ENCODE results near the gene NFX1.

Gene NFX1

DNA sequence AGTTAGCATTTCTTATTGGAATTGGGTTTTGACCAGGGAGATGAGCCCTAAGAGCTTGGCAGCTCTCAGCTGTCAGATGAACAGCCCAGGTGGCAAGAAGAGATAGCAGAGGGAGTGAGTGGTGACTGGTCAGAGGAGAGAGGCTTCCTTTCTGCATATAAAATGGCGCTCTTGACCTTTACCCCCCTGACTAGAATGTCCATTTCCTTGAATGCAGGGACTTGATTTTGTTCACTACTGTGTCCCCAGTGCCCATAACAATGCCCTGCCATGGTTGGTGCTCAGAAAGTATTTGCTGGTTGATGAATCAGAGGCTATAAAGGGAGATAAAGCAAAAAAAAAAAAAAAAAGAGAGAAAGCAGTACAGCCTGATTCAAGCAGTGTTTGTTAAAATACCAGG lies 18.3 kb upstream of the NFX1 start:
- no peaks in the 10 kb centered on the region for H3K9me3 ChIP-seq (ENCODE audit: control insufficient read depth, low read length)
- H3K36me3 ChIP-seq (ENCODE audit: control insufficient read depth, insufficient read depth, low read length), result no peaks in the 10 kb centered on the region
- peaks cover 10% of the 10 kb centered on the region for H3K4me1 ChIP-seq (ENCODE audit: control insufficient read depth, insufficient read depth, low read length)
- no peak overlapping the region for H3K4me3 ChIP-seq (ENCODE audit: low read length)
- no peak overlapping the region for H3K9ac ChIP-seq (ENCODE audit: low read length)
- no peaks in the 10 kb centered on the region for H3K27me3 ChIP-seq (ENCODE audit: control insufficient read depth, insufficient read depth, low read length)

DNA sequence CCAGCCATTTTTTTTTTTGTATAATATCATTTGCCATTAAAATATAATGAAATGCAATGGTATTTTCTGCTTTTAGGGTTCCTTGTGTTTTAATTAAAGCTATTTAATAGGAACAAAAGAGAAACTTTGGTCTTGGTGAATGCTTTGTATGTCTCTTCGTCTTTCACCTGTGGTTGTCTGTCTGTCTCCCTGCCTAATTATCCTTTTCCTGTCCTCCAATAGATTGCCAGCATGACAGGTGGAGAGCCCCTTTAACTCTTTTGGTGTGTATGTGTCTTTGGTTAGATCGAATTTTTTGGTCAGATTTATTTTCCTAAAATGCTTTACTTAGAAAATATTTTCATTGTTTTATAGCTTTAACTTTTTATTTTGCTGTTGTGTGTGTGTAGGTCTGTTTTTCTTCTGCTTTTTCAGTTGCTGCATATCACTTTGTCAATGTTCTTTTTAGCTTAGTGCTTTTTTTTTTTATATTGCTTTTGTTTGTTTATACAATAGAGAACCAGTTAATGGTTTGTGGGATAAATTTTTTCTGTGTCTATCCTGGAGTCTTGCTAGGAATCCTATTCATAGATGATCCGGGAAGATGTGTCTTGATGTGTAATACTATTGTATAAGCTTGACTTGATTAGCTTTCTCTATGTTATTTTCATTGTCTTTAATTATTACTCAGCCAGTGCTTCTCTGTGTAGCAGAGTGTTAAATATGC lies 16.9 kb upstream of the NFX1 start:
- Histone ChIP-seq H3K4me3 (ENCODE audit: low read length) (no peak overlapping the region), H3K9ac (ENCODE audit: low read length) (no peak overlapping the region), H3K27me3 (ENCODE audit: control insufficient read depth, insufficient read depth, low read length) (no peaks in the 10 kb centered on the region), H3K4me1 (ENCODE audit: control insufficient read depth, insufficient read depth, low read length) (peaks cover 10% of the 10 kb centered on the region), H3K36me3 (ENCODE audit: control insufficient read depth, insufficient read depth, low read length) (no peaks in the 10 kb centered on the region), H3K9me3 (ENCODE audit: control insufficient read depth, low read length) (no peaks in the 10 kb centered on the region)

DNA sequence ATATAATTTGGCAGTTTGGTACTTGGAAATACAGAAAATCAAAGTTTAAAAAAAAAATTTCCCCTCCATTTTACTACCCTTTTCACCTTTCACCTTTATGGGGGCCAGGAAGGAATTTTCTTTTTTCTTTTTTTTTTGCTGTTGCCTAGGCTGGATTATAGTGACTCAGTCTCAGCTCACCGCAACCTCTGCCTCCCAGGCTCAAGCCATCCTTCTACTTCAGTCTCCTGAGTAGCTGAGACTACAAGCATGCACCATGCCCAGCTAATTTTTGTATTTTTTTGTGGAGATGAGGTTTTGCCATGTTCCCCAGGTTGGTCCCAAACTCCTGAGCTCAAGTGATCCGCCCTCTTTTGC lies 16.4 kb upstream of the NFX1 start:
- Histone ChIP-seq H3K4me3 (ENCODE audit: low read length) (no peak overlapping the region), H3K4me1 (ENCODE audit: control insufficient read depth, insufficient read depth, low read length) (peaks cover 10% of the 10 kb centered on the region), H3K27me3 (ENCODE audit: control insufficient read depth, insufficient read depth, low read length) (no peaks in the 10 kb centered on the region), H3K36me3 (ENCODE audit: control insufficient read depth, insufficient read depth, low read length) (no peaks in the 10 kb centered on the region), H3K9me3 (ENCODE audit: control insufficient read depth, low read length) (no peaks in the 10 kb centered on the region), H3K9ac (ENCODE audit: low read length) (no peak overlapping the region)

DNA sequence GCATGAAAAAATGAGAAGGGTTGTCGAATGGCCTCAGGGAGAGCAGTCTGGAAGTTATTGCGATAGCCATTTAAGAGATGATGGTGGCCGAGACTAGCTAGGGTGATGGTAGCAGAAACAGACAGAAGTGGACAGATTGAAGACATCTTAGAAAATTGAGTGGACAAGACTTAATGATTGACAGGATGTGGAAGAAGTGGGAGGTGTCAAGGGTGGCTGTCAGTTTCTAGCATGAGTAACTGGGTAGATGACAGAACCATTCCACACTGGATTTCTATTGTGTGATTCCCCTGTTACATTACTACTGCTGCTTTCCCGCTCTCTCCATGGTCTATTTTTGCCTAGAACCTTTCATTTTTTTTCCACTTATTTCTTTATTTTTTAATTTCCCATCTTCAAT lies 12.8 kb upstream of the NFX1 start:
- Histone ChIP-seq H3K4me1 (ENCODE audit: control insufficient read depth, insufficient read depth, low read length) (no peaks in the 10 kb centered on the region), H3K9me3 (ENCODE audit: control insufficient read depth, low read length) (no peaks in the 10 kb centered on the region), H3K9ac (ENCODE audit: low read length) (no peak overlapping the region), H3K27me3 (ENCODE audit: control insufficient read depth, insufficient read depth, low read length) (no peaks in the 10 kb centered on the region), H3K4me3 (ENCODE audit: low read length) (no peak overlapping the region), H3K36me3 (ENCODE audit: control insufficient read depth, insufficient read depth, low read length) (no peaks in the 10 kb centered on the region)

DNA sequence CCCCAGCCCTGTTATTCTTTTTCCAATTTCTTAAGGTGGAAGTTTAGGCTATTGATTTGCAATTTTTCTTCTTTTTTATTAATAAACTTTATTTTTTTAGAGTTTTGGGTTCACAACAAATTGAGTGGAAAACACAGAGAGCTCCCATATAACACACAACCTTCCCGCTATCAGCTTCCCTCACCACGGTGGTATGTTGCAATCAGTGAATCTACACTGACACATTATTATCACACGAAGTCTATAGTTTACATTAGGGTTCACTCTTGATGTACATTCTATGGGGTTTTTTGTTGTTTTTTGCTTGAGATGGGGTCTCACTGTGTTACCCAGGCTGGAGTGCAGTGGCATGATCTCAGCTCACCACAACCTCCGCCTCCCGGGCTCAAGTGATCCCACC lies 4.8 kb upstream of the NFX1 start:
- Histone ChIP-seq H3K9me3 (ENCODE audit: control insufficient read depth, low read length) (no peaks in the 10 kb centered on the region), H3K9ac (ENCODE audit: low read length) (no peak overlapping the region), H3K4me1 (ENCODE audit: control insufficient read depth, insufficient read depth, low read length) (peaks cover 17% of the 10 kb centered on the region), H3K27me3 (ENCODE audit: control insufficient read depth, insufficient read depth, low read length) (no peaks in the 10 kb centered on the region), H3K36me3 (ENCODE audit: control insufficient read depth, insufficient read depth, low read length) (peaks cover 10% of the 10 kb centered on the region), H3K4me3 (ENCODE audit: low read length) (no peak overlapping the region)

DNA sequence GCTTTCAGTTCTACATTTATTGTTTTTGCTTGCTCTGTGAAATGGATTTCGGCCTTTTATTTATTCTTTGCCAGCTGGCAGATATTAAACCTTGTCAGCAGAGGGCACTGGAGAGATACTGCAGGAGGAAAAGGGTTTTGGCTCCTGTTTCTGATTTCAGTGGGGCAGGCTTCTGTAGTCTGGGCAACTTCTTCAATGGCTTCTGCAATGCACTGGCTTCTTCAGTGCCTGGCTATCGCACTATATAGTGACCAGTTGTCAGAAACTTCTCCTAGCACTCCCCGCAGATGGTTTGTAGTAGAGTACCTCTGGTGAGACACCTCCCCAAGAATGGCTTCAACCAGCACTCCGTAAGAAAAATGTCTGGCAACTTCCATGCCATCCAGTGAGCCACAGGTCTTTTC lies 3.2 kb upstream of the NFX1 start:
- H3K4me3 ChIP-seq (ENCODE audit: low read length), result no peak overlapping the region
- peaks cover 30% of the 10 kb centered on the region for H3K4me1 ChIP-seq (ENCODE audit: control insufficient read depth, insufficient read depth, low read length)
- H3K36me3 ChIP-seq (ENCODE audit: control insufficient read depth, insufficient read depth, low read length), result peaks cover 14% of the 10 kb centered on the region

DNA sequence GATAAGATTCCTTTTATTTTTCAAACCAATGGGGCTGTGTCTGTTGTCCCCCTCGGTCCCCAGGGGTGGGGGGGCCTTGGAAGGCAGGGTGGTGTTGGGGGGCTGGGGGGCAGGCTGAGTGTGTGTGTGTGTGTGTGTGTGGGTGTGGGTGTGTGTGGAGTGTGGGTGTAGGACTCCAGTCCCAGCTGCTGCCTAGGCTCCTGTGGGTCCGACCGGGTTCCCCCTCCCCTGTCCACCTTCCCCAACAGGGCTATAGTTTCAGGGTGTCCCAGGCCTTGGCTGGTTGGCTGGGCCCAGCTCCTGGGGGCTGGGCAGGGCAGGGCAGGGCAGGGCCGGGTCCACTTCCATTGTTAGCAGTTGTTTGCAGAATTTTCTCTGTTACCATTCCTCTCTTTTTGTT lies 2.1 kb upstream of the NFX1 start:
- Histone ChIP-seq H3K9me3 (ENCODE audit: control insufficient read depth, low read length) (no peaks in the 10 kb centered on the region), H3K9ac (ENCODE audit: low read length) (no peak overlapping the region), H3K27me3 (ENCODE audit: control insufficient read depth, insufficient read depth, low read length) (no peaks in the 10 kb centered on the region), H3K4me1 (ENCODE audit: control insufficient read depth, insufficient read depth, low read length) (peaks cover 30% of the 10 kb centered on the region), H3K36me3 (ENCODE audit: control insufficient read depth, insufficient read depth, low read length) (peaks cover 13% of the 10 kb centered on the region), H3K4me3 (ENCODE audit: low read length) (no peak overlapping the region)

More for the DNA sequence above, 3.2 kb upstream of the NFX1 start:
- Histone ChIP-seq H3K9ac (ENCODE audit: low read length) (no peak overlapping the region), H3K27me3 (ENCODE audit: control insufficient read depth, insufficient read depth, low read length) (no peaks in the 10 kb centered on the region), H3K9me3 (ENCODE audit: control insufficient read depth, low read length) (no peaks in the 10 kb centered on the region)

DNA sequence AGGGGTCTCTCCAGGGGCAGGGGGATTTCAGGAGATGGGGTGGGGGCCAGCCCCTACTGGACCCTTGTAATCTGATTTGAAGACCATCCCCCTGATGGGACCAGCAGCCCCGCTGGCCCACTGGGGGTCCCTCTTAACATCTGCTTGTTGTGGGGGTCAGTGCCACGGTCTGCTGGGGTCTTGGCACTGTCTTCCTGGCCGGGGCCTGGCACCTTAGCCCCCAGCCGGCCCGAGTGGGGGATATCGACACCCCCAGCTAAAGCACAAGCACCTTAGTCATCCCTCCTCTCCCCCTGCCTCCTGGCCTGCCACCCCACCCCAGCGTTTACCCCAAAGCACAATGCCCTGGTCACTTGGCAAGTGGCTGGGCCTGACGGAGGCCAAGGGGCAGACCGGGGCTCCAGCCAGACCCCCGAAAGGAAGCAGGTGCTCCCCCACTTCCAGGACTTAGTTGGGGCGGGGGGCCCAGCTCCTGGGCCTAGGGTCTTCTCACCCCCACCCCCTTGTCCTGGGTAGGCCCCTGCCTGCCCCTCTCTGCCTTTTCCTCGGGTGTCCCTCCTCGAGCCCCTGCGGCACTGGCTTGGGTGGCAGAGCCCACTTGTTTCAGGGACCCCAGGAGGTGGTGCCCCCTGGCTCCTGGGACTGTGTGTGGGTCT lies 1.4 kb upstream of the NFX1 start:
- Histone ChIP-seq H3K27me3 (ENCODE audit: control insufficient read depth, insufficient read depth, low read length) (no peaks in the 10 kb centered on the region), H3K36me3 (ENCODE audit: control insufficient read depth, insufficient read depth, low read length) (peaks cover 6% of the 10 kb centered on the region), H3K9ac (ENCODE audit: low read length) (peak overlapping the region; percentile 98), H3K9me3 (ENCODE audit: control insufficient read depth, low read length) (no peaks in the 10 kb centered on the region), H3K4me1 (ENCODE audit: control insufficient read depth, insufficient read depth, low read length) (peaks cover 30% of the 10 kb centered on the region), H3K4me3 (ENCODE audit: low read length) (no peak overlapping the region)

DNA sequence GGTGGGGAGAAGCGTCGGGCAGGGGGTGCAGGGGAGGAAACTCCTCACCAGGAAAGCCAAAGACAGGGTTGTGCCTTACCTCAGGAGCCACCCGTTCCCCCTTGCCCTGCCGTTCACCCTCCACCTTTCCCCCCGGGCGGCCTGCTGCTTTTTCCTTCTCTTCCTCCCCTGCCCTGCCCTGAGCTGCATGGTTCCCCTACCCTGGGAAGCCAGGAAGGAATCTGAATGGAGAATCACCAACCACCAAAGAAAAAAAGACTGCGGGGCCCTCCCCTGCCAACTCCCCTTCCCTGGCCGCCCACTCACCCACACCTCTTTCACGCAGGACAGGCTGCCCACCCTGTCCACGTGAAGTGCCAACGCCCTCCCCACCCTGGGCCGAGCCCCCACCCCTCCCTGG lies 820 bp upstream of the NFX1 start:
- Histone ChIP-seq H3K9me3 (ENCODE audit: control insufficient read depth, low read length) (no peaks in the 10 kb centered on the region), H3K9ac (ENCODE audit: low read length) (peak overlapping the region; percentile 98), H3K4me3 (ENCODE audit: low read length) (no peak overlapping the region), H3K36me3 (ENCODE audit: control insufficient read depth, insufficient read depth, low read length) (peaks cover 5% of the 10 kb centered on the region), H3K4me1 (ENCODE audit: control insufficient read depth, insufficient read depth, low read length) (peaks cover 30% of the 10 kb centered on the region), H3K27me3 (ENCODE audit: control insufficient read depth, insufficient read depth, low read length) (no peaks in the 10 kb centered on the region)

DNA sequence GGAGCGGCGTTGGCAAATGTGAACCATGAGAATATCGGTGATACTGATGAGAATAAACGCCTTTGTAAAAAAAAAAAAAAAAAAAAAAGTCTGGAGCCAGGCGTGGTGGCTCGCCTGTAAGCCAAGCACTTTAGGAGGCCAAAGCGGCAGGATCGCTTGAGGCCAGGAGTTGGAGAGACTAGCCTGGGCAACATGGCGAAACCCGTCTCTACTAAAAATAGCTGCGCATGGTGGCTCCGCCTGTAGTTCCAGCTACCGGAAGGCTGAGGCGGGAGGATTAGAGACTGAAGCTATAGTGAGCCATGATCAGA lies 425 bp upstream of the NFX1 start:
- no peaks in the 10 kb centered on the region for H3K9me3 ChIP-seq (ENCODE audit: control insufficient read depth, low read length)
- peaks cover 5% of the 10 kb centered on the region for H3K36me3 ChIP-seq (ENCODE audit: control insufficient read depth, insufficient read depth, low read length)
- peaks cover 30% of the 10 kb centered on the region for H3K4me1 ChIP-seq (ENCODE audit: control insufficient read depth, insufficient read depth, low read length)
- H3K9ac ChIP-seq (ENCODE audit: low read length), result peak overlapping the region; percentile 98
- no peaks in the 10 kb centered on the region for H3K27me3 ChIP-seq (ENCODE audit: control insufficient read depth, insufficient read depth, low read length)
- peak overlapping the region; percentile 88 for H3K4me3 ChIP-seq (ENCODE audit: low read length)

DNA sequence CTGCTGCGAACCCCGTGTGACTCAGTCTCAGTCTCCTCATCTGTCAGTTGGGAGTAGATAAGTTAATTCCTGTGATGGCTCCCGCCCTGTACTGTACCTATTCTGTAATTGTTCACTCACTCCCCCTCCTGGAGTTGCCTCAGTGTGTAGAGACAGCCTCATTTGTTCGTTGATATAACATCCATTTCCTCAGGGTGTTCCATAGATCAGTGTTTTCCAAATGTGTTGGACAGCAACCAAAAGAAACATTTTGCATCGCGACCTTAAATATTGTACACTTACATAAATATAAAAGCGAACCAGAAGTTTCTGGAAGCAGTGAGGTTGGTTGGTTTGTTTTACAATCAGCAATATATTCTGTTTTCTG lies 698 bp downstream of the NFX1 start:
- Histone ChIP-seq H3K9ac (ENCODE audit: low read length) (peak overlapping the region; percentile 98), H3K9me3 (ENCODE audit: control insufficient read depth, low read length) (no peaks in the 10 kb centered on the region), H3K36me3 (ENCODE audit: control insufficient read depth, insufficient read depth, low read length) (peaks cover 5% of the 10 kb centered on the region), H3K27me3 (ENCODE audit: control insufficient read depth, insufficient read depth, low read length) (no peaks in the 10 kb centered on the region), H3K4me1 (ENCODE audit: control insufficient read depth, insufficient read depth, low read length) (peaks cover 30% of the 10 kb centered on the region), H3K4me3 (ENCODE audit: low read length) (peak overlapping the region; percentile 88)

DNA sequence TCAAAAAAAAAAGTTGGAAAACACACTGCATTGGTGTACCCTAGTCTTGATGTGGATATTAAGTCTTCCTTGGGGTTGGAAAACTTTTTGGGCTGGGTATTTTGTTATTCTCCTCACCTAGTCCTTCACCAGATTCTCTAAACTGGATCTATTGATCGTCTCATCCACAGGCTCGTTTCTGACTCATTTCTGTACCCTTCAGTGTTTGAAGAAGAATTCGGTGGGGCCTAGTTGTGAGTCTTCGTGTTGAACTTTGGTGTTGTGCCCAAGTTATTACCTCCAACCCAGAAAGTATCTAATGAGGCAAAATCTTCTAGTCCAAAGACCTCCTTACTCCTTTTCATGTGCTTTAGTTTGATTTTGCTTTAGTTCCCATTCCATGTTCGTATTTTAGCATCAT lies 1.6 kb downstream of the NFX1 start:
- H3K9me3 ChIP-seq (ENCODE audit: control insufficient read depth, low read length), result no peaks in the 10 kb centered on the region
- no peak overlapping the region for H3K9ac ChIP-seq (ENCODE audit: low read length)
- no peaks in the 10 kb centered on the region for H3K27me3 ChIP-seq (ENCODE audit: control insufficient read depth, insufficient read depth, low read length)
- H3K4me1 ChIP-seq (ENCODE audit: control insufficient read depth, insufficient read depth, low read length), result peaks cover 34% of the 10 kb centered on the region
- H3K36me3 ChIP-seq (ENCODE audit: control insufficient read depth, insufficient read depth, low read length), result peaks cover 5% of the 10 kb centered on the region
- H3K4me3 ChIP-seq (ENCODE audit: low read length), result no peak overlapping the region

DNA sequence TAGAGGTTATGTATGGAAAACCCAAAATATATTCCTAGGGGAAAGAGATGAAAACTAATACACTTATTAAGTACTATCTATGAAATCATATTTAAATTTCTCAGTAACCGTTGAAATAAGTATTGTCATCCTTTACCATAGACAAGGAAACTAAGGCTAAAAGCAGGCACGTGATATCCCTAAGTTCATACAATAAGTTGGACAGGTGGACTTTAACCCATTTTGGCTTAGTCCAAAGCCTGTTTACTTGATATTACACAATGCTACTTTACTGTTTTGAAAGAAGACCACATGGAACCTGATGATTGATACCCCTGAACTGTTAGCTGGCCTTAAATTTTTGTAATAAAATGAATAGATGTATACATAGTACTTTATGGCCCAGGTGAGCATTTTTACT lies 3.5 kb downstream of the NFX1 start:
- Histone ChIP-seq H3K36me3 (ENCODE audit: control insufficient read depth, insufficient read depth, low read length) (peaks cover 5% of the 10 kb centered on the region), H3K9ac (ENCODE audit: low read length) (no peak overlapping the region), H3K4me1 (ENCODE audit: control insufficient read depth, insufficient read depth, low read length) (peaks cover 45% of the 10 kb centered on the region), H3K9me3 (ENCODE audit: control insufficient read depth, low read length) (no peaks in the 10 kb centered on the region), H3K27me3 (ENCODE audit: control insufficient read depth, insufficient read depth, low read length) (no peaks in the 10 kb centered on the region), H3K4me3 (ENCODE audit: low read length) (no peak overlapping the region)

Measured in mucosa of stomach (tissue), 1 donor.